A549 (cell line): ENCODE measurements around the gene C16orf46.

Experiments used
- POLR2A ChIP-seq: IDR thresholded peaks from 2 replicates; pipeline ENCODE4 v1.6.1; 2012; ENCODE audit warnings: mild to moderate bottlenecking, low read length
- TF ChIP-seq, protein P1 (sequence below): fragments of >200 bp; sonication (Bioruptor Twin); formaldehyde crosslinking; IDR thresholded peaks from 3 replicates; pipeline ENCODE4 v1.5.1; 2016

DNA sequence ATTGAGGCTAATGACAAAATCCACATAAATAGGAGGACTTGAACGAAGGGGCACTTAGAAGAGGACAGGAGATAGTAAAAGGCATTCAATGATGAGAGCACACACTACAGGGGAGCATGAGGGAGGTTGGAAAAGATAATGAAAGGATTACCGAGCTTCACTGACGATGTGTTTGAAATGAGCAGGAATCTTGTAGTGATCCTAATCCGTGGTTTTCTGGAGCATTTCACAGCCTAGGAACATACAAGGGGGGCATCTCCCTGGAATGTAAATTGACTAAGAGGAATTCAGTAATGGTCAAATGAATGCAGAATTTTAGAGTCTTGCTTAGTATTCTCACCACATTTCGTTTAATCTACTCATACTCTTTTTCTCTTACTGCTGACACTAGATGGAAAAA is 36.2 kb downstream of the C16orf46 start:
- TF ChIP-seq, protein P1, sequence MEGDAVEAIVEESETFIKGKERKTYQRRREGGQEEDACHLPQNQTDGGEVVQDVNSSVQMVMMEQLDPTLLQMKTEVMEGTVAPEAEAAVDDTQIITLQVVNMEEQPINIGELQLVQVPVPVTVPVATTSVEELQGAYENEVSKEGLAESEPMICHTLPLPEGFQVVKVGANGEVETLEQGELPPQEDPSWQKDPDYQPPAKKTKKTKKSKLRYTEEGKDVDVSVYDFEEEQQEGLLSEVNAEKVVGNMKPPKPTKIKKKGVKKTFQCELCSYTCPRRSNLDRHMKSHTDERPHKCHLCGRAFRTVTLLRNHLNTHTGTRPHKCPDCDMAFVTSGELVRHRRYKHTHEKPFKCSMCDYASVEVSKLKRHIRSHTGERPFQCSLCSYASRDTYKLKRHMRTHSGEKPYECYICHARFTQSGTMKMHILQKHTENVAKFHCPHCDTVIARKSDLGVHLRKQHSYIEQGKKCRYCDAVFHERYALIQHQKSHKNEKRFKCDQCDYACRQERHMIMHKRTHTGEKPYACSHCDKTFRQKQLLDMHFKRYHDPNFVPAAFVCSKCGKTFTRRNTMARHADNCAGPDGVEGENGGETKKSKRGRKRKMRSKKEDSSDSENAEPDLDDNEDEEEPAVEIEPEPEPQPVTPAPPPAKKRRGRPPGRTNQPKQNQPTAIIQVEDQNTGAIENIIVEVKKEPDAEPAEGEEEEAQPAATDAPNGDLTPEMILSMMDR: no peak
- TF ChIP-seq POLR2A: no peak
